ENCODE data around the gene FRAT2.

GRCh38 chr10:97319671-97320479 is 14.7 kb downstream of the FRAT2 start:
- TF ChIP-seq, protein P1, sequence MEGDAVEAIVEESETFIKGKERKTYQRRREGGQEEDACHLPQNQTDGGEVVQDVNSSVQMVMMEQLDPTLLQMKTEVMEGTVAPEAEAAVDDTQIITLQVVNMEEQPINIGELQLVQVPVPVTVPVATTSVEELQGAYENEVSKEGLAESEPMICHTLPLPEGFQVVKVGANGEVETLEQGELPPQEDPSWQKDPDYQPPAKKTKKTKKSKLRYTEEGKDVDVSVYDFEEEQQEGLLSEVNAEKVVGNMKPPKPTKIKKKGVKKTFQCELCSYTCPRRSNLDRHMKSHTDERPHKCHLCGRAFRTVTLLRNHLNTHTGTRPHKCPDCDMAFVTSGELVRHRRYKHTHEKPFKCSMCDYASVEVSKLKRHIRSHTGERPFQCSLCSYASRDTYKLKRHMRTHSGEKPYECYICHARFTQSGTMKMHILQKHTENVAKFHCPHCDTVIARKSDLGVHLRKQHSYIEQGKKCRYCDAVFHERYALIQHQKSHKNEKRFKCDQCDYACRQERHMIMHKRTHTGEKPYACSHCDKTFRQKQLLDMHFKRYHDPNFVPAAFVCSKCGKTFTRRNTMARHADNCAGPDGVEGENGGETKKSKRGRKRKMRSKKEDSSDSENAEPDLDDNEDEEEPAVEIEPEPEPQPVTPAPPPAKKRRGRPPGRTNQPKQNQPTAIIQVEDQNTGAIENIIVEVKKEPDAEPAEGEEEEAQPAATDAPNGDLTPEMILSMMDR (IDR thresholded peaks at IDR 0.05; ENCODE audit: extremely low read depth in 1 of 2, insufficient read depth in 1 of 2, low read depth in 1 of 2, low read length in 2 of 2), result no peak
- TF ChIP-seq EZH2 (IDR thresholded peaks at IDR 0.05; ENCODE audit: borderline replicate concordance, low read depth, low read length, severe bottlenecking) (peak; percentile 48), POLR2AphosphoS5 (IDR thresholded peaks at IDR 0.05; ENCODE audit: insufficient read depth, low read depth, low read length) (no peak), POLR2A (IDR thresholded peaks at IDR 0.05; ENCODE audit: low read depth, low read length) (no peak), MAX (IDR thresholded peaks at IDR 0.05; ENCODE audit: insufficient read depth, insufficient read length) (no peak), MYC (IDR thresholded peaks at IDR 0.05; ENCODE audit: low read depth, low read length) (no peak), FOS (IDR thresholded peaks at IDR 0.05; ENCODE audit: borderline replicate concordance, insufficient read depth, low read length) (no peak), GATA2 (IDR thresholded peaks at IDR 0.05; ENCODE audit: insufficient read depth, insufficient read length, low read depth, low read length) (no peak), JUN (IDR thresholded peaks at IDR 0.05; ENCODE audit: borderline replicate concordance, insufficient read depth, insufficient read length, low read depth) (no peak)

All from endothelial cell of umbilical vein (primary cell).